GM23338 (cell line): Measurements from ENCODE around the gene SYNPO2. TPM values are rescaled to one million over a fixed set of nuclear protein-coding genes. Genes with fewer than 3 reads are reported as not detected.

ENCODE experiments used
- ATAC-seq: fragments of 200-7000 bp; cut with Tn5 transposase; 3 replicates; pipeline ENCODE4 v1.9.1; 2020
- DNase-seq: peaks from one replicate; pipeline ENCODE4 v3.0.0-alpha.2; 2015; ENCODE audit warnings: low spot score
- H2AFZ ChIP-seq: fragments of 200-600 bp; sonication (generic); 2 replicates; pipeline ENCODE4 v1.8.0; 2016; ENCODE audit warnings: antibody characterized with exemption, mild to moderate bottlenecking, moderate library complexity
- H3F3A ChIP-seq: fragments of 200-600 bp; sonication (generic); replicated peaks from 2 replicates; pipeline ENCODE4 v1.8.0; 2017; ENCODE audit warnings: antibody characterized with exemption, mixed run types, low read depth
- H3K27ac ChIP-seq: fragments of 200-600 bp; sonication (generic); 2 replicates; pipeline ENCODE4 v1.6.1; 2016; ENCODE audit warnings: low read depth
- H3K27me3 ChIP-seq: fragments of 200-600 bp; sonication (generic); 2 replicates; pipeline ENCODE4 v1.8.0; 2016; ENCODE audit warnings: mild to moderate bottlenecking, mixed run types, moderate library complexity; ENCODE audit not compliant: insufficient read depth
- H3K36me3 ChIP-seq: fragments of 200-600 bp; sonication (generic); 2 replicates; pipeline ENCODE4 v1.8.0; 2016; ENCODE audit warnings: mild to moderate bottlenecking; ENCODE audit not compliant: insufficient read depth
- H3K4me1 ChIP-seq: fragments of 200-600 bp; sonication (generic); 2 replicates; pipeline ENCODE4 v1.8.0; 2016; ENCODE audit warnings: mild to moderate bottlenecking, moderate library complexity; ENCODE audit not compliant: insufficient read depth
- H3K4me2 ChIP-seq: fragments of 200-600 bp; sonication (generic); 2 replicates; pipeline ENCODE4 v1.7.1; 2017; ENCODE audit warnings: mixed run types
- H3K4me3 ChIP-seq: fragments of 200-600 bp; sonication (generic); 2 replicates; pipeline ENCODE4 v1.6.1; 2016; ENCODE audit warnings: mixed run types
- H3K79me2 ChIP-seq: fragments of 200-600 bp; sonication (generic); replicated peaks from 2 replicates; pipeline ENCODE4 v1.8.0; 2017; ENCODE audit warnings: mild to moderate bottlenecking; ENCODE audit not compliant: insufficient read depth
- H3K9me2 ChIP-seq: fragments of 200-600 bp; sonication (generic); 2 replicates; pipeline ENCODE4 v1.8.0; 2017; ENCODE audit not compliant: insufficient read depth
- H4K20me1 ChIP-seq: fragments of 200-600 bp; sonication (generic); replicated peaks from 2 replicates; pipeline ENCODE4 v1.8.0; 2017; ENCODE audit warnings: mild to moderate bottlenecking; ENCODE audit not compliant: insufficient read depth
- H3K27ac Mint-ChIP-seq: 2 replicates; pipeline ENCODE4 v1.8.0; 2020; ENCODE audit warnings: inconsistent platforms, mild to moderate bottlenecking, moderate library complexity, mixed read lengths
- H3K27me3 Mint-ChIP-seq: 3 replicates; pipeline ENCODE4 v1.8.0; 2022; ENCODE audit warnings: low read depth, mild to moderate bottlenecking, moderate library complexity, mixed read lengths, inconsistent platforms; ENCODE audit not compliant: insufficient read depth, poor library complexity
- H3K36me3 Mint-ChIP-seq: 3 replicates; pipeline ENCODE4 v1.8.0; 2021; ENCODE audit warnings: low read depth, mild to moderate bottlenecking, inconsistent platforms, moderate library complexity, mixed read lengths
- H3K4me1 Mint-ChIP-seq: 3 replicates; pipeline ENCODE4 v1.8.0; 2020; ENCODE audit warnings: mild to moderate bottlenecking, inconsistent platforms, mixed read lengths
- H3K4me3 Mint-ChIP-seq: 3 replicates; pipeline ENCODE4 v1.8.0; 2021; ENCODE audit warnings: moderate library complexity, mild to moderate bottlenecking, inconsistent platforms, mixed read lengths
- H3K9me3 Mint-ChIP-seq: 3 replicates; pipeline ENCODE4 v1.8.0; 2020; ENCODE audit warnings: moderate library complexity, mild to moderate bottlenecking, inconsistent platforms, mixed read lengths
- CREB1 ChIP-seq: fragments of 250-450 bp; sonication (Bioruptor Pico); IDR thresholded peaks from 2 replicates; pipeline ENCODE4 v1.5.0; 2020; ENCODE audit warnings: low read depth, mild to moderate bottlenecking, moderate library complexity
- CTCF ChIP-seq, 2 experiments: fragments of 200-600 bp in 1 of 2; sonication (generic) in 1 of 2; conservative IDR thresholded peaks; 2 replicates each; pipeline versions ENCODE4 v1.5.1 to v1.6.1; 2016 to 2017; ENCODE audit warnings: antibody characterized with exemption in 2 of 2, low read depth in 2 of 2, mild to moderate bottlenecking in 2 of 2, moderate library complexity in 1 of 2
- ETS1 ChIP-seq: IDR thresholded peaks from 2 replicates; pipeline ENCODE4 v1.6.1; 2016; ENCODE audit warnings: antibody characterized with exemption
- EZH2 ChIP-seq: fragments of 200-600 bp; sonication (generic); IDR thresholded peaks from one replicate; pipeline ENCODE4 v1.8.0; 2017; ENCODE audit warnings: antibody characterized with exemption, mild to moderate bottlenecking, low read depth; ENCODE audit not compliant: unreplicated experiment
- EZH2phosphoT487 ChIP-seq: fragments of 200-600 bp; sonication (generic); IDR thresholded peaks from one replicate; pipeline ENCODE4 v1.8.1; 2018; ENCODE audit warnings: antibody characterized with exemption; ENCODE audit not compliant: unreplicated experiment
- NANOG ChIP-seq: IDR thresholded peaks from 2 replicates; pipeline ENCODE4 v1.6.1; 2016; ENCODE audit warnings: antibody characterized with exemption, borderline replicate concordance
- POLR2AphosphoS5 ChIP-seq: IDR thresholded peaks from 2 replicates; pipeline ENCODE4 v1.6.1; 2016; ENCODE audit warnings: antibody characterized with exemption, low read depth
- REST ChIP-seq: IDR thresholded peaks from one replicate; pipeline ENCODE4 v1.6.1; 2018; ENCODE audit warnings: antibody characterized with exemption; ENCODE audit not compliant: unreplicated experiment
- STAT1 ChIP-seq: IDR thresholded peaks from one replicate; pipeline ENCODE4 v1.6.1; 2016; ENCODE audit warnings: antibody characterized with exemption; ENCODE audit not compliant: unreplicated experiment
- ZNF114 ChIP-seq: fragments of 250-450 bp; sonication (Bioruptor Pico); IDR thresholded peaks from 2 replicates; pipeline ENCODE4 v1.5.0; 2020; ENCODE audit warnings: mild to moderate bottlenecking, moderate library complexity
- ZNF331 ChIP-seq: fragments of 250-450 bp; sonication (Bioruptor Pico); IDR thresholded peaks from 2 replicates; pipeline ENCODE4 v1.5.0; 2020; ENCODE audit warnings: low read depth, mild to moderate bottlenecking, moderate library complexity
- polyA plus RNA-seq: library from polyadenylated mRNA; unstranded; fragments of >200 nt; fragmentation: Nextera tagmentation; extraction: Ambion mirVana; gene quantifications from 2 replicates; pipeline ENCODE4 v1.2.1, GENCODE V29; 2016
- total RNA-seq: library from RNA; depleted of rRNA; stranded (reverse); fragments of >200 nt; shearing (Covaris generic); gene quantifications from 2 replicates; pipeline ENCODE4 v1.2.3, GENCODE V29; 2014

The SYNPO2 gene
- total and polyA plus RNA-seq, 2 experiments from 2014 or later, result 2.1 to 3.4 TPM

GRCh38 chr4:118950929-118951570, 62.4 kb downstream of the SYNPO2 start (continued):
- TF ChIP-seq CREB1 (CRISPR knock-in tag) (no peak), ZNF331 (CRISPR knock-in tag) (no peak), ZNF114 (CRISPR knock-in tag) (no peak), REST (no peak)

GRCh38 chr4:118953276-118953675, 64.6 kb downstream of the SYNPO2 start:
- no peaks in the 10 kb centered on the region for H3K27me3 Mint-ChIP-seq
- no peak for TF ChIP-seq EZH2phosphoT487
- TF ChIP-seq REST, result no peak
- no peak for TF ChIP-seq CREB1 (CRISPR knock-in tag)
- TF ChIP-seq POLR2AphosphoS5, result no peak
- no peak for TF ChIP-seq ETS1
- no peak for TF ChIP-seq EZH2
- TF ChIP-seq ZNF114 (CRISPR knock-in tag), result no peak
- no peak for TF ChIP-seq STAT1
- TF ChIP-seq CTCF (conservative IDR thresholded peaks at IDR 0.05; ENCODE audit: low read depth in 2 of 2), result no peak
- no peak for TF ChIP-seq NANOG

More at GRCh38 chr4:118953276-118953675, 64.6 kb downstream of the SYNPO2 start:
- DNase-seq (no peak), ATAC-seq (no peak)
- peaks cover 12% of the 10 kb centered on the region for H3K4me1 ChIP-seq
- H3K9me2 ChIP-seq, result peaks cover 4% of the 10 kb centered on the region; the same call in 1 of the 2 replicates
- Mint-ChIP-seq H3K27ac (no peak overlapping the region), H3K4me3 (no peak overlapping the region), H3K9me3 (no peaks in the 10 kb centered on the region), H3K36me3 (no peaks in the 10 kb centered on the region), H3K4me1 (peaks cover 11% of the 10 kb centered on the region)
- no peaks in the 10 kb centered on the region for H3K27me3 ChIP-seq
- no peaks in the 10 kb centered on the region for H3K79me2 ChIP-seq
- no peaks in the 10 kb centered on the region for H3F3A ChIP-seq
- H4K20me1 ChIP-seq, result no peaks in the 10 kb centered on the region
- no peak overlapping the region for H2AFZ ChIP-seq
- H3K27ac ChIP-seq, result no peak overlapping the region
- H3K36me3 ChIP-seq, result no peaks in the 10 kb centered on the region
- no peak overlapping the region for H3K4me2 ChIP-seq
- no peak overlapping the region for H3K4me3 ChIP-seq
